Activated CD8-positive, alpha-beta T cell treated with anti-CD3 and anti-CD28 coated beads for 36 hours (primary cell): Measurements from ENCODE around the gene PKD2L1. TPM values are rescaled to one million over a fixed set of nuclear protein-coding genes. Genes with fewer than 3 reads are reported as not detected.

Experiments
- ATAC-seq: fragments of 200-7000 bp; cut with Tn5 transposase; one replicate; pipeline ENCODE4 v1.10.0; 2021; ENCODE audit warnings: mild to moderate bottlenecking, moderate library complexity
- CTCF ChIA-PET: fragments of 350-600 bp; sonication (Branson Sonifier 250); formaldehyde crosslinking; loops from one replicate; lab custom pipeline; 2021; ENCODE audit warnings: antibody characterized with exemption; lab: Charles Lee
- POLR2A ChIA-PET: fragments of 350-600 bp; sonication (Branson Sonifier 250); formaldehyde crosslinking; loops from one replicate; lab custom pipeline; 2021; ENCODE audit warnings: antibody characterized with exemption; lab: Charles Lee
- DNase-seq: peaks from one replicate; pipeline ENCODE4 v3.0.0-alpha.2; 2020
- H3K27ac Mint-ChIP-seq: one replicate; pipeline ENCODE4 v1.8.0; 2021; ENCODE audit warnings: mild to moderate bottlenecking, mixed read lengths
- H3K27me3 Mint-ChIP-seq: one replicate; pipeline ENCODE4 v1.8.0; 2021; ENCODE audit warnings: mixed read lengths
- H3K36me3 Mint-ChIP-seq: one replicate; pipeline ENCODE4 v1.8.0; 2021; ENCODE audit warnings: low read depth, mixed read lengths
- H3K4me1 Mint-ChIP-seq: one replicate; pipeline ENCODE4 v1.8.0; 2021; ENCODE audit warnings: low read depth, mixed read lengths
- H3K4me3 Mint-ChIP-seq: one replicate; pipeline ENCODE4 v1.8.0; 2021; ENCODE audit warnings: mild to moderate bottlenecking, moderate library complexity, mixed read lengths
- H3K9me3 Mint-ChIP-seq: one replicate; pipeline ENCODE4 v1.8.0; 2021; ENCODE audit warnings: mixed read lengths
- intact Hi-C: fragments of 100-400 bp; cut with micrococcal nuclease; formaldehyde crosslinking; loops from one replicate; pipeline ENCODE4 v1.10.0; 2022
- total RNA-seq, 2 experiments: library from RNA; stranded (reverse); gene quantifications; one replicate each; pipeline ENCODE4 v1.2.3, GENCODE V29; 2021
- TF ChIP-seq, protein P1 (sequence below): fragments of 200-600 bp; IDR thresholded peaks from one replicate; pipeline ENCODE4 v1.8.0; 2022; ENCODE audit warnings: antibody characterized with exemption, mild to moderate bottlenecking

The PKD2L1 gene
- total RNA-seq, 2 experiments from 2014 or later = not detected

DNA sequence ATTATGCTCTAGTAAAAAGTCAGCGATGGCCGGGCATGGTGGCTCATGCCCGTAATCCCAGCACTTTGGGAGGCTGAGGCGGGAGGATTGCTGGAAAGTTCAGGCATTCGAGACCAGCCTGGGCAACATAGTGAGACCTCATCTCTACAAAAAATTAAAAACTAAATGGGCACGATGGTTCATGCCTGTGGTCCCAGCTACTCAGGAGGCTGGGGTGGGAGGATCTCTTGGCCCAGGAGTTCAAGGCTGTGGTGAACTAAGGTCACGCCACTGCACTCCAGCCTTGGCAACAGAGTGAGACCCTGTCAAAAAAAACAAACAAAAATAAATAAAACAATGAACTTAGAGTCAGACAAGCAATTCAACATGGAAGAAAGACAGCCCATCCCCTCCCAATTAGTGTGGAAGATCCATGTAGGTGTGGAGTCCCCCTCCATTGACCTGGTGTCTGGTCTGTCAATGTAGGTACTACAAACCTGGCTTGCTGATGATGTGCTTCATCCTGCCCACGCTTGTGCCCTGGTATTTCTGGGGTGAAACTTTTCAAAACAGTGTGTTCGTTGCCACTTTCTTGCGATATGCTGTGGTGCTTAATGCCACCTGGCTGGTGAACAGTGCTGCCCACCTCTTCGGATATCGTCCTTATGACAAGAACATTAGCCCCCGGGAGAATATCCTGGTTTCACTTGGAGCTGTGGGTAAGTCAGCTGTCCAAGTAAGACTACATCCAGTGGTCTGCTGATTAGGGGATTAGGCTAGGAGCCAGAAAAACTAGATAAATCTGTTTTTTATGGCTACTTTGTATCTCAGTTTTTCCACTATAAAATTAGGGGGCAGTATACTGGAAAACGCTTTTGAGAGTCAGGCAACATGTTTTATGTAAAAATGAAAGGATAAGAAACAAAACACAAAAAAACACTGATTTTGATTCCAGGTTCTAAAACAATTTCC lies 26.3 kb upstream of the PKD2L1 start:
- Mint-ChIP-seq H3K9me3 (no peaks in the 10 kb centered on the region), H3K4me3 (no peak overlapping the region), H3K4me1 (peaks cover 44% of the 10 kb centered on the region), H3K36me3 (peaks cover 93% of the 10 kb centered on the region), H3K27me3 (no peaks in the 10 kb centered on the region), H3K27ac (no peak overlapping the region)
- intact Hi-C loops = no loop called here
- TF ChIP-seq, protein P1, sequence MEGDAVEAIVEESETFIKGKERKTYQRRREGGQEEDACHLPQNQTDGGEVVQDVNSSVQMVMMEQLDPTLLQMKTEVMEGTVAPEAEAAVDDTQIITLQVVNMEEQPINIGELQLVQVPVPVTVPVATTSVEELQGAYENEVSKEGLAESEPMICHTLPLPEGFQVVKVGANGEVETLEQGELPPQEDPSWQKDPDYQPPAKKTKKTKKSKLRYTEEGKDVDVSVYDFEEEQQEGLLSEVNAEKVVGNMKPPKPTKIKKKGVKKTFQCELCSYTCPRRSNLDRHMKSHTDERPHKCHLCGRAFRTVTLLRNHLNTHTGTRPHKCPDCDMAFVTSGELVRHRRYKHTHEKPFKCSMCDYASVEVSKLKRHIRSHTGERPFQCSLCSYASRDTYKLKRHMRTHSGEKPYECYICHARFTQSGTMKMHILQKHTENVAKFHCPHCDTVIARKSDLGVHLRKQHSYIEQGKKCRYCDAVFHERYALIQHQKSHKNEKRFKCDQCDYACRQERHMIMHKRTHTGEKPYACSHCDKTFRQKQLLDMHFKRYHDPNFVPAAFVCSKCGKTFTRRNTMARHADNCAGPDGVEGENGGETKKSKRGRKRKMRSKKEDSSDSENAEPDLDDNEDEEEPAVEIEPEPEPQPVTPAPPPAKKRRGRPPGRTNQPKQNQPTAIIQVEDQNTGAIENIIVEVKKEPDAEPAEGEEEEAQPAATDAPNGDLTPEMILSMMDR = no peak
- POLR2A ChIA-PET = interaction anchor here (0.6 kb wide), 1 partner anchor 140 kb away, joined by 4 read pairs; no protein-coding TSS in a partner anchor
- DNase-seq (no peak), ATAC-seq (no peak)
- CTCF ChIA-PET = interaction anchor here (0.8 kb wide), 1 partner anchor 129 kb away, joined by 3 read pairs; no protein-coding TSS in a partner anchor

DNA sequence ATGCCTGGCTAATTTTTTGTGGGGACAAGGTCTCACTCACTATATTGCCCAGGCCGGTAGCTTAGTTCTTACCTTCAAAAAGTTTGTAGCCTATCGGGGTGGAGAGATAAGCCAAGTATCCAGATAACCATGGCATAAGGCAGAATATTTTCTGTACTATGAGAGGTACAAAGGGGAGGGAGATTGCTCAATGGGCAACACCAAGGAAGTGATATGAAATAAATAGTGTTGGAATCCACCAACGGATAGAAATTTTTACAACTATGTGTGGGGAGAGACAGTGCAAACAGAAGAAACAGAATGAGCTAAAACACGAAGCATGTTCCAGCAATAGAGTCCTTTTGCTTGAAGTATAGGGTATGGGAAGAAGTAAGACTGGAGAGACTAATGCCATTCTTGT lies 25.1 kb upstream of the PKD2L1 start:
- Mint-ChIP-seq H3K4me3 (no peak overlapping the region), H3K27ac (no peak overlapping the region), H3K27me3 (no peaks in the 10 kb centered on the region), H3K36me3 (peaks cover 93% of the 10 kb centered on the region), H3K4me1 (peaks cover 53% of the 10 kb centered on the region), H3K9me3 (no peaks in the 10 kb centered on the region)
- no peak for ATAC-seq
- intact Hi-C loops = no loop called here
- ChIA-PET CTCF (interaction anchor here (0.8 to 1.9 kb wide), 3 partner anchors 11 to 130 kb away, joined by 3 to 7 read pairs (median 3); no protein-coding TSS in a partner anchor), POLR2A (interaction anchor here (1.0 to 2.3 kb wide), 4 partner anchors 8 to 19 kb away, joined by 3 to 11 read pairs (median 4); no protein-coding TSS in a partner anchor)
- TF ChIP-seq, protein P1 = no peak
- no peak for DNase-seq

DNA sequence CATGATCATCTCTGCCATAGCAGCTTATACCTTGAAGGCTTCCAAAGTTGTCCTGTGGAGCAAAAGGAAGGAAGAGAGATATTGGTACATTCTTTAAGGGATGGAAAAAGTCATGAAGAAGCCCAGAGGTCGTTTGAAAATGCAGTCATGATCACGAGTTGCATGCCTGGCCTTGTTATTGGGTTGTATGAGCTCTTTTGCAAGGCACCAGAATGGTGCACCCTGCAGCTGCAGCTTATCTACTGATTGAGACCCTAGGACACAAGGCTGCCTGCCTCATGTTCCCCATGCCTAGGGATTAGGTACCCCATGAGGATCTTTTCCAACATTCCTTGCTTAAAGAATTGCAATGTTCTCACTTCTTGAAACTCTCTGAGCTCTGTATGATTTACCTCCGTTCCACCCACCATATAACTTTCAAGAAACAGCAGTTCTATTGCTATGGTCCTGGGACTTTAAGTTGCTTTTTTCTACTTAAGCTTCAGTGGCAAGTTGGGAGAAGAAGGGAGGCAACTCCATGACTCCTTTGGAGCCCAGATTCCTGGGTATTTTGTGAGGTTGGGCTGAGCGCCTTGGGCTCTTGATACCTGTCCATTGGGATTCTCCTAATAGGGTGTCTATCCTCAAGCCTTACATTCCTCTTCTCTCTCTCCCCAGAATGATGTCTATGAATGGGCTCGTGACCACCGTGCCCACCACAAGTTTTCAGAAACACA lies 23.9 kb upstream of the PKD2L1 start:
- Mint-ChIP-seq H3K27ac (no peak overlapping the region), H3K4me1 (peaks cover 58% of the 10 kb centered on the region), H3K27me3 (no peaks in the 10 kb centered on the region), H3K36me3 (peaks cover 93% of the 10 kb centered on the region), H3K4me3 (no peak overlapping the region), H3K9me3 (no peaks in the 10 kb centered on the region)
- no peak for DNase-seq
- no peak for ATAC-seq
- TF ChIP-seq, protein P1 = no peak
- intact Hi-C loops = no loop called here
- ChIA-PET CTCF (interaction anchor here (0.9 to 1.9 kb wide), 3 partner anchors 15 to 128 kb away, joined by 3 to 7 read pairs (median 3); no protein-coding TSS in a partner anchor), POLR2A (interaction anchor here (0.9 to 4.1 kb wide), 6 partner anchors 10 to 77 kb away, joined by 3 to 16 read pairs (median 4); no protein-coding TSS in a partner anchor)

DNA sequence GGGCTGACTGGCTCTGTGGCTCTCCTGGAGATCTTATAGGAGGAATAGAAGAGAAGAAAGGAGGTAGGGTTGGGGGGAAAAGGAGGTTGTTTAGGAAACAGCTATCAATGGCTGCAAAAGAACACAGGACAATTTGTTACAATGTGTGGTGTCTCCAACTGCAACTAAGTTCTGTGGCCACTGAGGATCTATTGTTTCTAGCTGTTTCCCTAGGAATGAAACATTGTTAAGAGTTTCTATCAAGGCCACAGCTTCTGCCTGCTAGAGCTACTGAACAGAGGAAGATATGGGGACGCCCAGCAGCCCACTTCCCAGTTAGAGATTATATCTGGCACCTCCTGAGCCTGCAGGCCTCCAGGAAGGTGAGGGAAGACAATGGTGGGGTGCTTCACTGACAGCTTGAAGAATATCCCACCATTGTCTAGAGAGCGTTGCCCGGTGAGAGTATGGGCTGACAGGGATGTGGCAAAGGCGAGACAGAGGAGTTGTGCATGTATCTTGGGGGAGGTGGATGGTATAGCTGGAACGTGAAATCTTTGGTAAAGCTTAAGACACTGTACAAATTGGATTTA lies 21.0 kb upstream of the PKD2L1 start:
- ChIA-PET POLR2A (interaction anchor here (0.5 to 7.5 kb wide), 6 partner anchors 9 to 132 kb away, joined by 3 to 36 read pairs (median 10); no protein-coding TSS in a partner anchor), CTCF (interaction anchor here (0.7 to 3.9 kb wide), 11 partner anchors 8 to 185 kb away, joined by 3 to 31 read pairs (median 4); partner anchors contain the start of gene HIF1AN)
- Mint-ChIP-seq H3K36me3 (peaks cover 90% of the 10 kb centered on the region), H3K27ac (peak overlapping the region; percentile 30), H3K9me3 (no peaks in the 10 kb centered on the region), H3K4me3 (peak overlapping the region; percentile 99), H3K27me3 (no peaks in the 10 kb centered on the region), H3K4me1 (peaks cover 58% of the 10 kb centered on the region)
- DNase-seq (no peak), ATAC-seq (no peak)
- intact Hi-C loops = no loop called here
- TF ChIP-seq, protein P1 = no peak
